ENCODE results near the gene SLC2A2. TPM values are rescaled to one million over a fixed set of nuclear protein-coding genes. Genes with fewer than 3 reads are reported as not detected.

SLC2A2 gene
- total RNA-seq, 1 donor from 2014 or later, result not detected

GRCh38 chr3:170947018-170947769 is 79.3 kb downstream of the SLC2A2 start:
- DNase-seq (ENCODE audit: low read depth), result no peak
- H3K4me3 ChIP-seq (ENCODE audit: low read depth, low read length), result no peak overlapping the region
- TF ChIP-seq CTCF (conservative IDR thresholded peaks at IDR 0.05; ENCODE audit: low read depth, low read length), result no peak

Other genes with a start within 250 kb of the SLC2A2 start
- 362 and 510 TPM in 2 replicates for gene RPL22L1, start 156.5 kb downstream of the SLC2A2 start, total RNA-seq
- gene EIF5A2, start 118.1 kb downstream of the SLC2A2 start, total RNA-seq, result 4.2 and 7.5 TPM in 2 replicates